H1 (cell line): ENCODE data around the gene RPTOR. TPM values are rescaled to one million over a fixed set of nuclear protein-coding genes. Genes with fewer than 3 reads are reported as not detected.

Experiments used
- CBX8 ChIP-seq: fragments of 300-800, 300-1000 bp; sonication (generic); IDR thresholded peaks from 2 replicates; pipeline ENCODE4 v1.7.1; 2016; ENCODE audit warnings: low read depth, low read length, borderline replicate concordance
- CEBPB ChIP-seq: IDR thresholded peaks from 2 replicates; pipeline ENCODE4 v1.6.1; 2012; ENCODE audit warnings: low read depth, low read length
- GTF2F1 ChIP-seq: IDR thresholded peaks from 2 replicates; pipeline ENCODE4 v1.6.1; 2012; ENCODE audit warnings: low read depth, low read length, improper control_type of control experiment, borderline replicate concordance
- NRF1 ChIP-seq: IDR thresholded peaks from 2 replicates; pipeline ENCODE4 v1.6.1; 2011; ENCODE audit warnings: mild to moderate bottlenecking, low read depth, low read length, improper control_type of control experiment
- PHF8 ChIP-seq: fragments of 200-600 bp; sonication (generic); conservative IDR thresholded peaks from 2 replicates; pipeline ENCODE4 v1.7.1; 2012; ENCODE audit warnings: low read depth, mild to moderate bottlenecking, inconsistent platforms, low read length, moderate library complexity
- POLR2AphosphoS5 ChIP-seq: IDR thresholded peaks from 2 replicates; pipeline ENCODE4 v1.6.1; 2011; ENCODE audit warnings: low read depth, low read length
- RAD21 ChIP-seq, 2 experiments: IDR thresholded peaks in 1 of 2; conservative IDR thresholded peaks in 1 of 2; 2 replicates each; pipeline ENCODE4 v1.6.1; 2011; ENCODE audit warnings: low read depth in 2 of 2, low read length in 2 of 2, improper control_type of control experiment in 1 of 2, inconsistent platforms in 1 of 2, mild to moderate bottlenecking in 1 of 2, moderate library complexity in 1 of 2
- RFX5 ChIP-seq: IDR thresholded peaks from 2 replicates; pipeline ENCODE4 v1.6.1; 2011; ENCODE audit warnings: low read depth, low read length, improper control_type of control experiment, borderline replicate concordance
- SIRT6 ChIP-seq: IDR thresholded peaks from one replicate; pipeline ENCODE4 v1.7.1; 2012; ENCODE audit warnings: low read length, inconsistent platforms
- SIX5 ChIP-seq: IDR thresholded peaks from 2 replicates; pipeline ENCODE4 v1.6.1; 2011; ENCODE audit warnings: mild to moderate bottlenecking, low read depth, low read length
- TBP ChIP-seq: IDR thresholded peaks from 2 replicates; pipeline ENCODE4 v1.6.1; 2011; ENCODE audit warnings: low read depth, low read length, improper control_type of control experiment
- polyA plus RNA-seq, 7 experiments: library from polyadenylated mRNA; depleted of rRNA in 3 of 7; stranded (reverse) in 5 of 7; unstranded in 2 of 7; fragments of >200 nt in 5 of 7; fragments of 200-250 nt in 2 of 7; gene quantifications; 1 replicate in 5 of 7; 2 replicates in 1 of 7; 4 replicates in 1 of 7; pipeline versions ENCODE4 v1.2.1 to v1.2.3, GENCODE V29; 2011 to 2013; ENCODE audit warnings: missing spikeins in 2 of 7, mixed read lengths in 2 of 7
- total RNA-seq: library from RNA; stranded (reverse); fragmentation: NEBNext Ultra II Directional; extraction: Animal tissue kit (Norgen Biotek cat#: 25700); gene quantifications from 2 replicates; pipeline ENCODE4 v1.2.1, GENCODE V29; 2021
- TF ChIP-seq, protein P1 (sequence below): IDR thresholded peaks from 2 replicates; pipeline ENCODE4 v1.6.1; 2012; ENCODE audit warnings: low read length, inconsistent platforms

The RPTOR gene
- total and polyA plus RNA-seq, 2 of the 8 experiments (the other 6 are each of a cell fraction or from before 2014, with no cell fraction given): 6.9 to 28.7 TPM

- TF ChIP-seq, protein P1, sequence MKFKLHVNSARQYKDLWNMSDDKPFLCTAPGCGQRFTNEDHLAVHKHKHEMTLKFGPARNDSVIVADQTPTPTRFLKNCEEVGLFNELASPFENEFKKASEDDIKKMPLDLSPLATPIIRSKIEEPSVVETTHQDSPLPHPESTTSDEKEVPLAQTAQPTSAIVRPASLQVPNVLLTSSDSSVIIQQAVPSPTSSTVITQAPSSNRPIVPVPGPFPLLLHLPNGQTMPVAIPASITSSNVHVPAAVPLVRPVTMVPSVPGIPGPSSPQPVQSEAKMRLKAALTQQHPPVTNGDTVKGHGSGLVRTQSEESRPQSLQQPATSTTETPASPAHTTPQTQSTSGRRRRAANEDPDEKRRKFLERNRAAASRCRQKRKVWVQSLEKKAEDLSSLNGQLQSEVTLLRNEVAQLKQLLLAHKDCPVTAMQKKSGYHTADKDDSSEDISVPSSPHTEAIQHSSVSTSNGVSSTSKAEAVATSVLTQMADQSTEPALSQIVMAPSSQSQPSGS: no peak
- no peak for TF ChIP-seq SIX5
- TF ChIP-seq SIRT6: no peak
- no peak for TF ChIP-seq NRF1
- no peak for TF ChIP-seq CEBPB
- TF ChIP-seq CBX8: no peak
- no peak for TF ChIP-seq PHF8
- TF ChIP-seq TBP: no peak
- no peak for TF ChIP-seq POLR2AphosphoS5
- no peak for TF ChIP-seq RAD21 (IDR thresholded peaks at IDR 0.05 in 1 of 2, conservative IDR thresholded peaks at IDR 0.05 in 1 of 2; ENCODE audit: low read depth in 2 of 2, low read length in 2 of 2)
- TF ChIP-seq GTF2F1: no peak
- no peak for TF ChIP-seq RFX5
Observed at GRCh38 chr17:81011951-81012350, 467.3 kb downstream of the RPTOR start (continued).
